MCF 10A (cell line): ENCODE measurements around the gene CUBN. TPM values are rescaled to one million over a fixed set of nuclear protein-coding genes. Genes with fewer than 3 reads are reported as not detected.

Experiments used
- BruUV-seq: library from RNA; stranded (reverse); fragments of 400-500 nt; replicated peaks from 2 replicates; lab custom pipeline; 2021; lab: Mats Ljungman, UMichigan
- CTCF ChIA-PET: fragments of 300-600 bp; sonication (Branson Sonifier 250); formaldehyde crosslinking; extraction: SDS; loops from one replicate; lab custom pipeline; 2021; ENCODE audit warnings: antibody characterized with exemption, inconsistent platforms; lab: Yijun Ruan, JAX
- POLR2A ChIA-PET: fragments of 300-600, 350-650 bp; sonication (Branson Sonifier 250); formaldehyde crosslinking; extraction: SDS; loops from one replicate; lab custom pipeline; 2020; ENCODE audit warnings: antibody characterized with exemption, inconsistent platforms; lab: Yijun Ruan, JAX
- DNase-seq: peaks from one replicate; pipeline ENCODE4 v3.0.0-alpha.2; 2018; ENCODE audit not compliant: unreplicated experiment
- H3K27ac Mint-ChIP-seq: one replicate; pipeline ENCODE4 v1.8.0; 2022; ENCODE audit warnings: mild to moderate bottlenecking, low read depth, mixed read lengths; ENCODE audit not compliant: unreplicated experiment
- H3K27me3 Mint-ChIP-seq: one replicate; pipeline ENCODE4 v1.8.0; 2022; ENCODE audit warnings: mixed read lengths; ENCODE audit not compliant: insufficient read depth, unreplicated experiment
- H3K36me3 Mint-ChIP-seq: one replicate; pipeline ENCODE4 v1.8.0; 2022; ENCODE audit warnings: mild to moderate bottlenecking, moderate library complexity, mixed read lengths; ENCODE audit not compliant: insufficient read depth, unreplicated experiment
- H3K4me1 Mint-ChIP-seq: one replicate; pipeline ENCODE4 v1.8.0; 2022; ENCODE audit warnings: mixed read lengths; ENCODE audit not compliant: insufficient read depth, unreplicated experiment
- H3K4me3 Mint-ChIP-seq: one replicate; pipeline ENCODE4 v1.8.0; 2022; ENCODE audit warnings: mild to moderate bottlenecking, moderate library complexity, mixed read lengths; ENCODE audit not compliant: unreplicated experiment
- H3K9me3 Mint-ChIP-seq: one replicate; pipeline ENCODE4 v1.8.0; 2022; ENCODE audit warnings: mixed read lengths; ENCODE audit not compliant: unreplicated experiment
- intact Hi-C: fragments of 100-400 bp; cut with micrococcal nuclease; formaldehyde crosslinking; loops from 2 replicates; pipeline ENCODE4 v1.14.1; 2022
- total RNA-seq: library from RNA; stranded (reverse); gene quantifications from 2 replicates; pipeline ENCODE4 v1.2.3, GENCODE V29; 2022
- TF ChIP-seq, protein P1 (sequence below): fragments of 200-600 bp; IDR thresholded peaks from one replicate; pipeline ENCODE4 v1.8.0; 2022; ENCODE audit warnings: antibody characterized with exemption, mild to moderate bottlenecking; ENCODE audit not compliant: unreplicated experiment

CUBN gene
- total RNA-seq, 1 experiment from 2014 or later = 1.3 TPM

DNA sequence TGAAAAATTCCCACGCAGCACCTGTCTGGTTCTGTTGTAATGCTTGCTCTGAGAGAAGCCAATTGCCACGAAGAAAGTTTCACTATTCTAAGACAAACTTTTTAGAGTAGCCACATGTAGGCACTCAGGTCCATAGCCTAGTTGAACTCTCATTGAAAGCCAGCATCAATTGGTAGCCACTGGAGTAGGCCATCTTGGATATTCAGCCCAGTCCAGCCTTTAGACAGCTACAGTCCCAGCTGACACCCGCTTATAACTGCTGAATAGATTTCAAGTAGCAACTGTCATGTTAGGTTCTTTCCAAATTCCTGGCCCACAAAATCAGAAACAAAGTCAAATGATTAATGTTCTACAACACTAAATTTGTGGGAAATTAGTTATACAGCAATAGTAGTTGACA is 31.6 kb downstream of the CUBN start:
- CTCF ChIA-PET = no interaction called here

DNA sequence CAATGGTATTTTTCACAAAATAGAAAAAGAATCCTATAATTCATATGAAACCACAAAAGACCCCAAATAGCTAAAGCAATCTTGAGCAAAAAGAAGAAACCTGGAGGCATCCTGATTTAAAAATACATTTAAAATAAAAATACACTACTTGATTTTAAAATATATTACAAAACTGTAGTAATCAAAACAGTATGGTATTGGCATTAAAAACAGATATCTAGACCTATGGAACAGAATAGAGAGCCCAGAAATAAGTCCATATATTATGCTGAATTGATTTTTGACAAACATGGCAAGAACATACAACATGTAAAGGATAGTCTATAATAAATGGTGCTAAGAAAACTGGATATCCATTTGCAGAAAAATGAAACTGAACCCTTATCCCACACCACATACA is 34.8 kb downstream of the CUBN start:
- DNase-seq = no peak
- H3K4me1 Mint-ChIP-seq = no peaks in the 10 kb centered on the region
- H3K27me3 Mint-ChIP-seq = no peaks in the 10 kb centered on the region
- CTCF ChIA-PET = interaction anchor here (0.6 to 0.7 kb wide), 2 partner anchors 33 to 479 kb away, joined by 3 read pairs; no protein-coding TSS in a partner anchor
- POLR2A ChIA-PET = no interaction called here
- no TSS peak for BruUV-seq
- no peaks in the 10 kb centered on the region for H3K36me3 Mint-ChIP-seq
- H3K4me3 Mint-ChIP-seq = no peak overlapping the region
- peaks cover 15% of the 10 kb centered on the region for H3K9me3 Mint-ChIP-seq
- intact Hi-C loops = no loop called here
- H3K27ac Mint-ChIP-seq = no peak overlapping the region
- TF ChIP-seq, protein P1, sequence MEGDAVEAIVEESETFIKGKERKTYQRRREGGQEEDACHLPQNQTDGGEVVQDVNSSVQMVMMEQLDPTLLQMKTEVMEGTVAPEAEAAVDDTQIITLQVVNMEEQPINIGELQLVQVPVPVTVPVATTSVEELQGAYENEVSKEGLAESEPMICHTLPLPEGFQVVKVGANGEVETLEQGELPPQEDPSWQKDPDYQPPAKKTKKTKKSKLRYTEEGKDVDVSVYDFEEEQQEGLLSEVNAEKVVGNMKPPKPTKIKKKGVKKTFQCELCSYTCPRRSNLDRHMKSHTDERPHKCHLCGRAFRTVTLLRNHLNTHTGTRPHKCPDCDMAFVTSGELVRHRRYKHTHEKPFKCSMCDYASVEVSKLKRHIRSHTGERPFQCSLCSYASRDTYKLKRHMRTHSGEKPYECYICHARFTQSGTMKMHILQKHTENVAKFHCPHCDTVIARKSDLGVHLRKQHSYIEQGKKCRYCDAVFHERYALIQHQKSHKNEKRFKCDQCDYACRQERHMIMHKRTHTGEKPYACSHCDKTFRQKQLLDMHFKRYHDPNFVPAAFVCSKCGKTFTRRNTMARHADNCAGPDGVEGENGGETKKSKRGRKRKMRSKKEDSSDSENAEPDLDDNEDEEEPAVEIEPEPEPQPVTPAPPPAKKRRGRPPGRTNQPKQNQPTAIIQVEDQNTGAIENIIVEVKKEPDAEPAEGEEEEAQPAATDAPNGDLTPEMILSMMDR = no peak

More for the DNA sequence above, 31.6 kb downstream of the CUBN start:
- TF ChIP-seq, protein P1 = no peak
- BruUV-seq = no TSS peak
- intact Hi-C loops = no loop called here
- H3K27me3 Mint-ChIP-seq = no peaks in the 10 kb centered on the region
- no peaks in the 10 kb centered on the region for H3K36me3 Mint-ChIP-seq
- no peak overlapping the region for H3K27ac Mint-ChIP-seq
- H3K4me1 Mint-ChIP-seq = peaks cover 6% of the 10 kb centered on the region
- no peak overlapping the region for H3K4me3 Mint-ChIP-seq
- H3K9me3 Mint-ChIP-seq = peaks cover 9% of the 10 kb centered on the region
- no peak for DNase-seq
- POLR2A ChIA-PET = no interaction called here

DNA sequence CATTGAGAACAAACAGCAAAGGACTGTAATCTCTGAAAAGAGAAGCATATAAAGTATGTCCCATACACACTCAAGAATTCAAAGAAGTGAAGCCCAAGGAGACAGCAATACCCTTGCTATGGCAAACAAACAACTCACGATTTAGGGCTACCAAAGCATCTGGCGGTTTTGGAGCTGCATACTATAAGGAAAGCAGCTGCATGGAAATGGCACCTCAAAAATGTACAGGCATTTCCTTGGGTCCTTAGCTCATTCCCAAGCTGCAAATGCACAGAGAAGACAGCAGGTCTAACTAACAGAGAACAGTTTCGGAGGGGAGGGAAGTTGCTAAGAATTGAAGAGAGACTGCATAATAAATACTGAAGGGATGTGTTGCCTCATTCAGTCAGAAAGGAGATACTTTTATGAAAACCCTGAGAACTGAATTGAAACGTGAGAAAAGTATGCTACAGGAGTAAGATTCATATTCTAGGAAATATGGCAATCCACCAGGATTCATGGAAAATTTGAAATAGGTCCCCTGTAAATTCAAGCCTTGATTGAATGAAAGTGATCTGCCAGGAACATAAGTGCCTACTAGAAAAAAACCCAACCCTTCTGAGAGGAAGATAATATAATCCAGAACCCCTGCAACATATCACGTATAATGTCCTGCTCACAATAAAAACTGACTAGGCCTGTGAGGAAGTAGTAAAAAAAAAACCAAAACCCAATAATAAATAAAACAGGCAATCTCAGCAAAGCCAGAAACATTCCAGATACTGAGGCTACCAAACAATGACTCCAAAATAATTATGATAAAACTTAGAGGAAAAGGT is 36.4 kb downstream of the CUBN start:
- DNase-seq = no peak
- POLR2A ChIA-PET = no interaction called here
- no peak overlapping the region for H3K4me3 Mint-ChIP-seq
- no peaks in the 10 kb centered on the region for H3K36me3 Mint-ChIP-seq
- H3K27ac Mint-ChIP-seq = no peak overlapping the region
- no peaks in the 10 kb centered on the region for H3K4me1 Mint-ChIP-seq
- intact Hi-C loops = no loop called here
- CTCF ChIA-PET = interaction anchor here (0.5 kb wide), 1 partner anchor 767 kb away, joined by 3 read pairs; no protein-coding TSS in a partner anchor
- peaks cover 15% of the 10 kb centered on the region for H3K9me3 Mint-ChIP-seq
- H3K27me3 Mint-ChIP-seq = no peaks in the 10 kb centered on the region
- no TSS peak for BruUV-seq
- TF ChIP-seq, protein P1 = no peak

DNA sequence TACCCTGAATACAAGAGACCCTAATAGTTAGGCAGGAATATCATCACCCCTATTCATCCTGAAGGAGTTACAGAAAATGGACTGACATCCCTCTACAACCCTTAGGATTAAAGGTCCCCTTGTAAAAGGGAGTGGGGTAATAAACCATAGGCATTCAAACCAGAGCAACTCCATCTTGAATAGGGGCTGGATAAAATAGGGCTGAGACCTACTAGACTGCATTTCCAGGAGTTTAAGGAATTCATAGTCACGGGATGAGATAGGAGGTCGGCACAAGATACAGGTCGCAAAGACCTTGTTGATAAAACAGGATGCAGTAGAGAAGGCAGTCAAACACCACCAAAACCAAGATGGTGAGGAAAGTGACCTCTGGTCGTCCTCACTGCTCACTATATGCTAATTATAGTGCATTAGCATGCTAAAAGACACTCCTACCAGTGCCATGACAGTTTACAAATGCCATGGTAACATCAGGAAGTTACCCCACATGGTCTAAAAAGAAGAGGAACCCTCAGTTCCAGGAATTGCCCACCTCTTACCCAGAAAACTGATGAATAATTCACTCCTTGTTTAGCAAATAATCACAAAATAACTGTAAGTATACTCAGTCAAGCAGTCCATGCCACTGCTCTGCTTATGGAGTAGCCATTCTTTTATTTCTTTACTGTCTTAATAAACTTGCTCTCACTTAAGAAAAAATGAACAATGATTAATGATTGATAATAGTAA is 37.2 kb downstream of the CUBN start:
- Mint-ChIP-seq H3K27ac (no peak overlapping the region), H3K4me3 (no peak overlapping the region), H3K36me3 (no peaks in the 10 kb centered on the region), H3K9me3 (peaks cover 15% of the 10 kb centered on the region), H3K4me1 (no peaks in the 10 kb centered on the region), H3K27me3 (no peaks in the 10 kb centered on the region)
- TF ChIP-seq, protein P1 = no peak
- no TSS peak for BruUV-seq
- DNase-seq = no peak
- CTCF ChIA-PET = no interaction called here
- intact Hi-C loops = no loop called here
- POLR2A ChIA-PET = no interaction called here
